Stomach (tissue), 4 donors: ENCODE data around the gene VDAC2.
"Not testable (repeated sequence)": the region's sequence is repeated elsewhere in the genome, so short reads cannot be mapped to it uniquely, and the experiment has no call there.

Experiments used
- POLR2A ChIP-seq, 4 donors: fragments of 450-650 bp; IDR thresholded peaks; one replicate each; pipeline ENCODE4 v1.6.1; 2016; ENCODE audit warnings: antibody characterized with exemption in 4 of 4, control low read depth in 2 of 4, mild to moderate bottlenecking in 1 of 4, moderate library complexity in 1 of 4
- TF ChIP-seq, protein P1 (sequence below), 7 experiments: fragments of 450-650 bp in 4 of 7; fragments of 200-600 bp in 3 of 7; sonication (generic) in 3 of 7; IDR thresholded peaks; one replicate each; pipeline ENCODE4 v1.5.1; 2016 to 2019; ENCODE audit warnings: antibody characterized with exemption in 7 of 7, control low read depth in 2 of 7, mild to moderate bottlenecking in 1 of 7

DNA sequence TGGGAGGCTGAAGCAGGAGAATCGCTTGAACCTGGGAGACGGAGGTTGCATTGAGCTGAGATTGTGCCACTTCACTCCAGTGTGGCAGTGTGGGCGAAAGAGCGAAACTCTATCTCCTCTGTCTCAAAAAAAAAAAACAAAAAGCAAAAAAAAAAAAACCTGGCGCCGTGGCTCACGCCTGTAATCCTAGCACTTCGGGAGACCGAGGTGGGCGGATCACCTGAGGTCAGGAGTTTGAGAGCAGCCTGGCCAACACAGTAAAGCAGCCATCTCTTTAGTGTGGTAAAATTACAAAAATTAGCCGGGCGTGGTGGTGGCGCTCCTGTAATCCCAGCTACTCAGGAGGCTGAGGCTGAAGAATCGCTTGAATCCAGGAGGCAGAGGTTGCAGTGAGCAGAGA, 4.0 kb upstream of the VDAC2 start:
- TF ChIP-seq POLR2A (IDR thresholded peaks at IDR 0.05), result not testable (repeated sequence)
- TF ChIP-seq, protein P1, sequence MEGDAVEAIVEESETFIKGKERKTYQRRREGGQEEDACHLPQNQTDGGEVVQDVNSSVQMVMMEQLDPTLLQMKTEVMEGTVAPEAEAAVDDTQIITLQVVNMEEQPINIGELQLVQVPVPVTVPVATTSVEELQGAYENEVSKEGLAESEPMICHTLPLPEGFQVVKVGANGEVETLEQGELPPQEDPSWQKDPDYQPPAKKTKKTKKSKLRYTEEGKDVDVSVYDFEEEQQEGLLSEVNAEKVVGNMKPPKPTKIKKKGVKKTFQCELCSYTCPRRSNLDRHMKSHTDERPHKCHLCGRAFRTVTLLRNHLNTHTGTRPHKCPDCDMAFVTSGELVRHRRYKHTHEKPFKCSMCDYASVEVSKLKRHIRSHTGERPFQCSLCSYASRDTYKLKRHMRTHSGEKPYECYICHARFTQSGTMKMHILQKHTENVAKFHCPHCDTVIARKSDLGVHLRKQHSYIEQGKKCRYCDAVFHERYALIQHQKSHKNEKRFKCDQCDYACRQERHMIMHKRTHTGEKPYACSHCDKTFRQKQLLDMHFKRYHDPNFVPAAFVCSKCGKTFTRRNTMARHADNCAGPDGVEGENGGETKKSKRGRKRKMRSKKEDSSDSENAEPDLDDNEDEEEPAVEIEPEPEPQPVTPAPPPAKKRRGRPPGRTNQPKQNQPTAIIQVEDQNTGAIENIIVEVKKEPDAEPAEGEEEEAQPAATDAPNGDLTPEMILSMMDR (IDR thresholded peaks at IDR 0.05), result not testable (repeated sequence)
